Pulmonary artery endothelial cell (primary cell): Measurements from ENCODE around the gene LRP11. TPM values are rescaled to one million over a fixed set of nuclear protein-coding genes. Genes with fewer than 3 reads are reported as not detected.
"Not testable (repeated sequence)": the region's sequence is repeated elsewhere in the genome, so short reads cannot be mapped to it uniquely, and the experiment has no call there.

Experiments
- DNase-seq: peaks from one replicate; pipeline ENCODE4 v3.0.0-alpha.2; 2011; ENCODE audit warnings: low read depth, low spot score
- total RNA-seq: library from RNA; depleted of rRNA; stranded (reverse); fragments of >200 nt; gene quantifications from 2 replicates; pipeline ENCODE4 v1.2.3, GENCODE V29; 2014

Gene LRP11
- total RNA-seq, 1 donor from 2014 or later, result 20.1 TPM

GRCh38 chr6:149871182-149871581, 7.0 kb upstream of the LRP11 start:
- no peak for DNase-seq

- DNase-seq, result no peak
Observed at GRCh38 chr6:149869275-149869892, 5.2 kb upstream of the LRP11 start.

- no peak for DNase-seq
Observed at GRCh38 chr6:149867876-149868640, 3.9 kb upstream of the LRP11 start.

- no peak for DNase-seq
Observed at GRCh38 chr6:149864578-149865535, 698 bp upstream of the LRP11 start.

GRCh38 chr6:149862922-149863697, 1.0 kb downstream of the LRP11 start:
- no peak for DNase-seq

- DNase-seq, result not testable (repeated sequence)
Observed at GRCh38 chr6:149862424-149862738, 1.8 kb downstream of the LRP11 start.

- DNase-seq, result no peak
Observed at GRCh38 chr6:149861603-149862423, 2.3 kb downstream of the LRP11 start.

- no peak for DNase-seq
Observed at GRCh38 chr6:149860834-149861602, 3.1 kb downstream of the LRP11 start.

- no peak for DNase-seq
Observed at GRCh38 chr6:149860513-149860833, 3.7 kb downstream of the LRP11 start.

- DNase-seq, result no peak
Observed at GRCh38 chr6:149859938-149860337, 4.2 kb downstream of the LRP11 start.

- DNase-seq, result no peak
Observed at GRCh38 chr6:149859368-149859767, 4.8 kb downstream of the LRP11 start.

- no peak for DNase-seq
Observed at GRCh38 chr6:149857541-149857940, 6.6 kb downstream of the LRP11 start.

GRCh38 chr6:149856256-149856994, 7.7 kb downstream of the LRP11 start:
- no peak for DNase-seq

GRCh38 chr6:149855741-149856140, 8.4 kb downstream of the LRP11 start:
- DNase-seq, result no peak

- no peak for DNase-seq
Observed at GRCh38 chr6:149855040-149855654, 9.0 kb downstream of the LRP11 start.

GRCh38 chr6:149854532-149854931, 9.6 kb downstream of the LRP11 start:
- DNase-seq, result no peak

GRCh38 chr6:149854017-149854416, 10.1 kb downstream of the LRP11 start:
- not testable (repeated sequence) for DNase-seq

- no peak for DNase-seq
Observed at GRCh38 chr6:149852881-149853280, 11.3 kb downstream of the LRP11 start.

- DNase-seq, result no peak
Observed at GRCh38 chr6:149852180-149852579, 12.0 kb downstream of the LRP11 start.
